Activated CD8-positive, alpha-beta memory T cell treated with anti-CD3 and anti-CD28 coated beads, Interleukin-2, amount 50 U/mL, for 1 hour (primary cell): ENCODE results near the gene SLC35G4.
"Not testable (repeated sequence)": the region's sequence is repeated elsewhere in the genome, so short reads cannot be mapped to it uniquely, and the experiment has no call there.

Experiments
- DNase-seq: peaks from one replicate; pipeline ENCODE4 v3.0.0-alpha.2; 2020; ENCODE audit errors: extremely low read depth

The SLC35G4 gene

DNA sequence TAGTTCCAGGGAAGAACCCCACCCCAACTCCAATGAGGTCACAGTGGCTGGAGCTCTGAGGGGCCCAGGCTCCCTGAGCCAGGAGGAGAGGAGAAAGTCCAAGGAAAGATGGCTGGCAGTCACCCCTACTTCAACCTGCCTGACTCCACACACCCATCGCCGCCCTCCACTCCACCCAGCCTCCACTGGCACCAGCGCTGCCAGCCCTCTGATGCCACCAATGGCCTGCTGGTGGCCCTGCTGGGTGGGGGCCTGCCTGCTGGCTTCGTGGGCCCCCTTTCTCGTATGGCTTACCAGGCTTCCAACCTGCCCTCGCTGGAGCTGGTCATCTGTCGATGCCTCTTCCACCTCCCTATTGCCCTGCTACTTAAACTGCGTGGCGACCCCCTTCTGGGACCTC is at the start of gene SLC35G4:
TSS of gene SLC35G4 (plus strand) at position 109 of the 400 bp plus-strand sequence. CDS start at position 109, 0 bp downstream.
- DNase-seq, result not testable (repeated sequence)

DNA sequence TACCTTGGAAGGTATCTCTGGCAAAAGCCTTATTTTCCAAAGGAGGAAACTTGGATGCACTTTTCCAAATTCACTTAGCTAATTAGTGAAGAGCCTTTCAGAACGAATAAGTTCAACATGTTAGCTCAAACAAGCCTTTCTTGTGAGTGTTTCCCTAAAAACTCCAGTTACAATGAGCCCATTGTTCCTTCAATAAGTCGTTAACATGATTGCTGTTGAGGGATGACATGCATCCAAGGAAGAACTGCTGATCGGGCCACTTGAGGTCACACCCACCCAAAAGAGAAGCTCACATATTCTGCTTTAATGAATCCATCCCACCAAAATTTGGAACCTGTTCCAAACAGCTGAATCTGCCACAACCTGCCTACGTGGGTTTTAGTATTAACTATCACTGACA is 48.1 kb upstream of the SLC35G4 start:
- DNase-seq, result no peak

DNA sequence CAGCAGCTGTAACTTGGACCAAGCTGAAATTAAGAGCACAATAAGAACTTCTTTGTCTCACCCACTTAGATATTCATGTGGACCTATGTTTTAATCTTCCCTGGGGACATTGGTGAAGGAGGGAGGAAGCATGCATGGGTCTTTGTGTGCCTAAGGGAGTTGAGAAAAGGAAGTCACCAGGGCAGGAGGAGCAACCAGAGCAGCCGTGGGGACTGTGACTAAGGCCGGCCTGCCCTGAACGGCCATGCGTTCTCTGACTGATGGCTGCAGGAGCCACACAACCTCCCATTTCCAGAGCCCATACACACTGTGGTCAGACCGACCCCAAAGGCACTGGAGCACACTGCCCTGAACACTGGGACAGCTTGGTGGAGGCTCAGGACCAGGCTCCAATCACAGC is 43.7 kb upstream of the SLC35G4 start:
- no peak for DNase-seq

DNA sequence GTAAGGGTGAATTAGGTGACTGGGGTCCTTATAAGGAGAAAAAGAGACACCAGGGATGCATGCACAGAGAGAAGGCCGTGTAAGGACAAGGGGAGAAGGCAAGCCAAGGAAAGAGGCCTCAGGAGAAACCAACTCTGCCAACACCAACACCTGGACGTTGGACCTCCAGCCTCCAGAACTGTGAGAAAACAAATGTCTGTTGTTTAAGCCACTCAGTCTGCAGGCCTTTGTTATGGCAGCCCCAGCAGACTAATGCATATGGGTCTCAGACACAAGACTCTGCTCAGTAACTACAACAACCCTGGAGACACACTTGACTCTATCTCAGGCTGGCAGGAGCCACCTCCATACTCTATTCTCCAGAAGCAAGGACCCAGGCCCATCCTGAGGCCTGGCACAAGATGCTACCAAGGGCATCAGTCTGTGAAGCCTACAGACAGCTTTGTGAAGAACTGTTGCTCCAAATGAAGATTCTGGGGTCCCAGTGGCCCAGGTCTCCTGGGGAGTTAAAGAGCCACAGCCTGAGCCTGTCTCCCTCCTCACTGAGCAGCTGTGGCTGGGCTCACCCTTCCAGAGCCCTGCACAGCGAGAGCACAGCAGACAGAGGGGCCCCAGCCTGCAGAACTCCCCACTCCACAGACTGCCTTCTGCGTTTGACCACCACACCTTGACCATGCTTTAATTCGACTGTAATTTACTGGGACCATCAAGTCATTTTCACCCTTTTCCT is 43.0 kb upstream of the SLC35G4 start:
- no peak for DNase-seq

DNA sequence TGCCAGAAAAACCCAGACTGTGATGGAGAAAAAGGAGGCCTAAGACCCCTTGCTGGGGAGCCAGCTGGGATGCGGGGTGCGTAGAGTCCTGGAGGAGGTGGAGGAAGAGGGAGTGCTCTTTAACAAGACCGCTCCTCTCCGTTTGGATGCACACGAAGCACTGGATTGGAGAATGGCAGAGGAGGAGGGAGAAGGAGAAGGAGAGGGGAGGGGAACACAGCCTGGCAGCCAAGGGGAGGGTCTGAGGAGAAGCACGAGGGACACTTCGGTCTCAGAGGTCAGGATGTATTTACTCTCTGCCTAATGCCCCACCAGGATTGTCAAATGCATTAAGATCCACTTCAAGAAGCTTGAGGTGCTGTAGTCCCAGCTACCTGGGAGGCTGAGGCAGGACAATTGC is 42.0 kb upstream of the SLC35G4 start:
- no peak for DNase-seq

DNA sequence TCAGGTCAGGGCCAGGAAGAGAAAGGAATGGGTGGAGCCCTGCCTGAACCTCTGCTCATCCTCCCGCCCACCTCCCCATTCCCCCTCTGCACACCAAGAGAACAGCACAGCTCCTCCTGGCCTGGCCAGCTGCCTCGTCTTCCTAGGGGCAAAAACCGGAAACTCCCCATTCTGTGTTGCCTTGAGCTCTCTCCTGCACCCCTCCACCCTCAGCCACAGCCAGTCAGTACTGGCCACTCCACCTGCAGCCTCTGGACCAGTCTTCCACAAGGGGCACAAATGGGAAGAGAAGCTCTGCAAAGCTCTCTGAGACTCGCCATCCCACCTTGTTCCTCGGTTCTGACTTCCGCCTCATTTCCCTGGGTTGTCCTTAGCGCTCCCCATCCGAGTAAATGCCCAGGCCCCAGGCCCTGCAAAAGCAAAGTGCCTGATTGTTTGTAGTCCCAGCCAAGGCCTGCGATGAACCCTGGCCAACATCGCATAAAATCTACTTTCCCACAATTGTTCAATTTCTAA is 39.3 kb upstream of the SLC35G4 start:
- no peak for DNase-seq

DNA sequence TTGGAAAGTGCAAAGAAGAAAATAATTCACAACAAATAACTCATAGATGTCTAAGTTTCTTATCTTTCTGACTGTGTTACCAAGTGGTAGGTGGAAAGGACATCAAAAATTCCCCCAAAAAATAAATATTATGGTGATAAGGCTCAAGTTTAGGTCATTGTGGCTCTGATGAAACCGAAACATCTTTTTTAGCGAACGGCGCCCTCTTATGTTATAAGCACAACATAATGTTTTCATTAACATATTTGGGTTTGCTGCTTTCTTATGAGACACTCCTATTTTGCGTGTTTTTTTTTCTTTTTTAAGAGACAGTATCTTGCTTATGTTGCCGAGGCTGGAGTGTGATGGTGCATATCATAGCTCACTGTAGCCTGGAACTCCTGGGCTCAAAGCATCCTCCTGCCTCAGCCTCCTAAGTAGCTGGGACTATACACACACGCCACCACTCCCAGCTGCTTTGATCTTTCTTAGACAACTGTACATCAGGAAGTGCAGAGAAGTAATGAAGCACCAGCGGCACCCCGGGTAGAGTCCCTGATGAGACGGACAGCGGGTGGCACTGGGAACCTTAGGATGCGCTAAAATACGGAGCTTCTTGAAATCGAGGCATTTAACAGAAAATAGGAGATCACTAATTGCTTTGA is 38.5 kb upstream of the SLC35G4 start:
- no peak for DNase-seq

DNA sequence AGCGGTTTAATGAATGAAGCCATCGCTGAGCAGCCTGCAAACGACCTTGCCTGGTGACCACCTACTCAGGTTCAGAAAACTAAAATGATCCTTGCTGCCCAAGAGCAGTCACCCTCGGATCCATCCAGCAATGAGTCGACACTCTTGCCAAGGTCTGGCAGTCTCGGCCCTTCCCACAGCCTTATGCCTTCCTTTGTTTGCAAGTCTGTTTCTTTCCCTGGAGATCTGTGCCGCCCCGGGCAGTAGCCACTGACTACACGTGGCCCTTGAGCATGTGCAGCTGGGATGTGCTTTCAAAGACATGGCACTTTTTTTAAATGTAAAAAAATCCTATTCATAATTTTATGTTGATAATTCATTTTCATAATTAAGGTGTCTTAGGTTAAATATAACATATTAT is 37.2 kb upstream of the SLC35G4 start:
- DNase-seq, result no peak

DNA sequence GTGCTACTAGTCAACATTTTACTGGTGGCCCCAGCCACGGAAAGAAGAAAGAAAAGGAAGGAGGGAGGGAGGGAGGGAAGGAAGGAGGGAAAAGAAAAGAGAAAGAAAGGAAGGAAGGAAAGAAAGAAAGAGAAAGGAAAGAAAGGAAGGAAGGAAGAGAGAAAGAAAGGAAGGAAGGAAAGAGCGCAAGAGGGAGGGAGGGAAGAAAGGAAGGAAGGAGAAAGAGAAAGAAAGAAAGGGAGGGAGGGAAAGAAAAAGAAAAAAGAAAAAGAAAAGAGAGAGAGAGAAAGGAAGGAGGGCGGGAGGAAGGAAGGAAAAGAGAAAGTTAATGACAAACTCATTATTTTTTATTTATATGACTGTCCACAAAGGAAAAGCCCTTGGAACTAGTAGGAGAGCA is 34.9 kb upstream of the SLC35G4 start:
- no peak for DNase-seq

DNA sequence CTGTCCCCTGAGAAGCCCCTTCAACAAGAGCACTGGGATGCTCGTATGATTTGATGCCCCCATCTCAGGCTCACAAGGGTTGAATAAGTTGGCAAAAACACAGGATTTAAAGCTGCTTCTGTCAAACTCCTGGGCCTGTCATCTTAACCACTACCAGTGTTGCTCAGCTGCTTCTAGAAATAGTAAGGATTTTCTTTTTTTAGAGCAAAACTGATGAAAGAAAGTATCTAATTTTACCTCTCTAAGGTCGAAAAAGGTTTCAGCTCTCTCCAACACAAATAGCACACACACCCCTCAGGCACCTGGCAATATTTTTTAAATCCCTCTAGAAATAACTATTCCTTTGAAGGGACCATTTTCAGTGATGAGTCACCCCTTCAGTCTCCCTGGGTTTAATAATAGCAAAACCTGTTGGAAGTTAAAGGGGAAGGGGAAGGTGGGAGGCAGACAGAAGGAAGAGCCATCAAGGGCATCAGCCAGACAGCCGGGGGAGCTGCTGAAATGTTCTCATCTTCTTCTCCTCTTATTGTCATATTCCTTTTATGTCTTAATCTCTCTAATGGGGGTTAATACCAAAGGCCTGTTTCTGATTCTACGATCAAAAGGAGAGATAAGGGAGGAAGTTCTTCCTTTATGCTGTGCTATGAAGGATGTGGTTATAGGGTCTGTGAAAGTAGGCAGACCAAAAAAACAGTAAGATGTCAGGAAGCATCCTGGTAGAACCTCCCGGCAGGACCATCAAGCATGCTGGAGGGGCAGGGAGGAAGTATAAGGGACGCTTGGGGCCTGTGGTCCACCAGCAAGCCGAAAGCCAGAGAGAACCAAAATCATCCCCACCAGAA is 31.9 kb upstream of the SLC35G4 start:
- DNase-seq, result no peak

DNA sequence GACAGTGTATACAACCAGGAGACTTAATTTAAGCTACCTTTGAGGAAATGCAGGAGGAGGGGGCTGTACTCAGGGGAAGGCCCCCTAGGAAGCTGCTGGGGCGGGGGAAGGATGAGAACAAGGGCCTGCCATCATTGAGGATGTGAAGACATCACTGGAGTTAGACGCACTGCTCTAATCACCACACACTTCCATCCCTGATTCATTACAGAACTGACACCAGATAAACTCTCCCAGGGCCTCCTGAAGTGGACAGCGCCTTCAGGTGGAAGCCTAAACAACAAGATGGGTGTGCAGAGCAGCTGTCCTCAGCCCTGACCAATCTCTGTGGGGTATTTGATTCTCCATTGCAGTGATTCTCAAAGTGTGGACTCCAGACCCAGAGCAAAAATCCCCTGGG is 30.6 kb upstream of the SLC35G4 start:
- DNase-seq, result no peak

DNA sequence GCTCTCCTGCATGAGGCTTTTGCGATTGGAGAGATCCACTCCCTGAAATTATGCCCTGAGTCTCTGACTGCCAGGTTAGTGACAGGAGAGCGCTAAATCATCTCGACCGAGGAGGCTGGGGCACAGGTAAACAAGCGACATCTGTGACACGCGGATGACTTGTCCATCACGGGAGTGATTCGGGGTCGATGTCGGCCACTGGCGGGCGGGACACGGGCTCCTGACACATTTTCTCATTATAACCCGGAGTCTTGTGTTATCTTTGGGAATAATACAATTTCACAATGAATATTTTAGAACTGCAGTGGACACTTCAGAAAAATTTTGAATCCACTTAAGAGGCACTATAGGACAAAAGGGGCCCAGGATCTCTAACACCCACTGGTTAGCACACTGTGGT is 29.5 kb upstream of the SLC35G4 start:
- no peak for DNase-seq

DNA sequence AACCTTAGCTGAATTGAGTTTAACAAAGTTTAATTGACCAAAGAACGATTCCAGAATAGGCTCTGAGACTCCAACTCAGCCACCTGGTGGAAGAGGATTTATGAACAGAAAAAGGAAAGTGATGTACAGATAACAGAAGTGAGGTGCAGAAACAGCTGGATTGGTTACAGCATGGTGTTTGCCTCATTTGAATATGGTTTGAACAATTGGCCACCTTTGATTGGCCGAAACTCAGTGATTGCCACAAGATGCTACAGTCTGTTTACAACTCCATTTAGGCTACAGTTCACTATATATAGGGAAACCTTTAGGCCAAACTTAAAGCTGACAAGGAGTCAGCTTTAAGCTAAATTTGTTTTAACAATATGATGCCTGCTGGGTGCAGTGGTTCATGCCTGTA is 28.1 kb upstream of the SLC35G4 start:
- DNase-seq, result no peak

DNA sequence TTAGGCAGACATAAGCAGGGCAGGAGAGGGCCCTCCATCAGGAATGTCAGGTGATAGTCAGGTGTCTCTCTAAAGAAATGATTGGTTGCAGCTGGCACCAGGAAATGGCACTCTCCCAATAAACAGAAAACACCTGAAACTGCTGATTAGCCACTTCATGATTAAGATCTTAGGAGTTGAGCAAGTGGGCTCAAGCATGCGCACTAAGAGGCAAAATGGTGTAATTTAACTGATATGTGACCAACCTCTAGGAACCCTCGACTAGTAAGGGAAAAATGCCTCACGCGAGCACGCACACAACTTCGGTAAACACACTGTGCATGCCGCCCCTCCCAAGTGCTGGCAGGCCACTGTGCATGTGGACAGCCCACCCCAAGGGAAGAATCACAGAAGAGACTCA is 23.8 kb upstream of the SLC35G4 start:
- DNase-seq, result no peak

DNA sequence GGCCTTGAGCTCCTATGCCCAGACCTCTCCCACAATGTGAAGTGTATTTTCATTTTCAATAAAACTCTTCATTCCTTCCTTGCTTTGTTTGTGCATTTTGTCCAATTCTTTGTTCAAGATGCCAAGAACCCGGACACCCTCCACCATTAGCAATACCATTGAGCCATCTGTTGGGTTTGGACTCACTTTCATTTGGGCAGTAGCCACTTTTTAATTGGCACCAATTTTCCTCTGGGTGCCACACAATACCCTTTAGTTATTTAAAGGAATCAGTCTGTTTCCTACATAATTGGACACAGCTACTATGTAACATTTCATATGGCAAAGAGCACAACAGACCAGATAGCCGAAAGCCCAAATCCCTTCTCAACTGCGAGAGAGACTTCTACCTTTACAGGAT is 22.5 kb upstream of the SLC35G4 start:
- DNase-seq, result no peak

DNA sequence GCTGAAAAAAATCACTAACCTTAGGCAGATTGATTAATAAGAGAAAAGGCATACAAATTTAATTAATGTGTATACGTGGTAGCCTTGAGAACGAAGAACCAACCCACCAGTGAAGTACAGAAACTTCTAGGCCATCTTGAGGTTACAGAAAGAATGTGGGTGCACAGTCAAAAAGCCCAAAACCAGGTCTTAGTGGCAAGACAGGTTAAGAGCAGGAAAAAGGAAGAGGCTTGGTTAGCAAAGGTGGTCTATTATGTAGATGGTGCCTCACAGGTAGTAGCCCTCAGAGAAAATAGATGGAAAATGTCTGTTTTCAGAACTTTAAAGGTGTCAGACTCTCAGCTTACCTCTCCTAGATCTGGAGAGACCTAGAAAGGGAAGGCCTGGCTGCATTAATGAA is 22.0 kb upstream of the SLC35G4 start:
- DNase-seq, result no peak

DNA sequence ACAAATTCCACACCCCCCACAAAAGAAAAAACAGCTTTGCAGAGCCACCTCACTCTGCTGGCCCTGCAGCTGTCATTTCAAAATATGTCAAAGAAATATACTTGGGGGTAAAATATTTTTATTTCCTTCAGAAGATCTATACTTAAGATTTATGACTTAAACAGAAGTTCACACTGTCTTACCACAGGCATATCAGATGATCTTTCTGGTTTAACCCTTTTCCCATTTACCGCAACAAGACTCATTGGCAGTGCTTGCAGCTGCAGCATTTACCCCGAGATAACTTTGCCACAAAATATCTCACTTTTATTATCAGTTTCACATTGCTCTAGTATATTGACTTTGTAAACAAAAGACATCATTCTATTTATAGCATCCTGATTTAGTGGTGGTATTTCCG is 21.6 kb upstream of the SLC35G4 start:
- DNase-seq, result no peak

DNA sequence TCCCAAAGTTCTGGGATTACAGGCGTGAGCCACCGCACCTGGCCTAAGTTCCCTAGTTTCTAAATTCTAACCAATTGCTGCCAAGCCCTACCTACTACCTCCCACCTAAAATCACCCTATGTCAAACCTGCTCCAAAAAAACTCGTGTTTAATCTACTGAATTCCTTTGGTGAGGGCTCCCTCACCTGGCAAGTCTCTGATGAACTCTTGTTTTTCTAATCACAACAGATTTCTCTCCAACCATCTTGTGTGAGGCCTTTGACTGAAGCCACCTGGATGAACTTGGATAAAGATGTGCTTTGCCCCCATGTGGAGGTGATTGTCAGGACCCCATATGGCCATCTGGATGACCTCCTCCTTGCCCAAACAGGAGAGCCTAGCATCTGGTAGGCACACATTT is 17.4 kb upstream of the SLC35G4 start:
- no peak for DNase-seq

DNA sequence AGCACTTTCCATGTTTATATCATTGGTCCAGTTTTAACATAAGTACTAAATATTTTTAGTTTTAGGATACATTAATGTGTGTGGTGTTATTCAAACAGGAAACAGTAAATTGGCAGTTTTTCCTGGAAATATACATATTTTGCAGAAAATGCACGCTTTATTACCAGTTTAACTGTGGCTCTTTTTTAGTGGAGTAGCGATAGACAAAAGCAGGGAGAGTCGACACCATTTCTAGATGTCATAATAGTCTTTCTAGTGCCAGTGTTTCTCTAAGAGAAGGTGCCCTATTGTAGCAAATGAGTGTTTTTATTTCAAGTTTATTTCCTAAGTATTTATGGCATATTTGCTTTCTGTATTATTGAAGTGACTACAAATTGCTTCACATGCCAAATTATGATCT is 9.1 kb upstream of the SLC35G4 start:
- DNase-seq, result no peak

DNA sequence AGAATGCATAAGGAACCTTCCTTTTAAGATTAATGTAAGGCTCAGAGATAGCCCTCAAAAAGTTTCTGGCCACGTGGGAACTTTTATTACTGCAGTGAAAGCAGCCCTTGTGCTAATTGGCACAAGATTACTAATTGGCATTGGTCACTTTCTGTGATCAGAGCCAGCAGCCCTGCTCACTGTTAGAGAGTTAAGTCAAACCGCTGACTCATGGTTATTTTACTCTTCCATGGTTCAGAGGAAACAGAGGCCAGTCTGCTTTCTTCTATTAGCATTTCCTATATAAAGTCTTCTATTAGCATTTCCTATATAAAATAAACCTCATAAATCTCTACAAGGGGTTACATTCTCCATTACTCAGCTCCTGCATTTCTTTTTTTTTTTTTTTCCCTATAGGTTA is 1.5 kb upstream of the SLC35G4 start:
- DNase-seq, result no peak

DNA sequence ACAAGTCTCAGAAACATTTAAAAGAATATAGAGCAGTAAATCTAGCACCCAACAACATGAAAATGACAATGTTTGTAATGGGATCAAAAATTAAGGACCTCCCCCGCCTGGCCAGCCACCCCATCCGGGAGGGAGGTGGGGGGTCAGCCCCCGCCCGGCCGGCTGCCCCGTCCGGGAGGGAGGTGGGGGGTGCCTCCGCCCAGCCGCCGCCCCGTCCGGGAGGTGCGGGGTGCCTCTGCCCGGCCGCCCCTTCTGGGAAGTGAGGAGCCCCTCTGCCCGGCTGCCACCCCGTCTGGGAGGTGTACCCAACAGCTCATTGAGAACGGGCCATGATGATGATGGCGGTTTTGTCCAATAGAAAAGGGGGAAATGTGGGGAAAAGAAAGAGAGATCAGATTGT is 778 bp upstream of the SLC35G4 start:
- DNase-seq, result not testable (repeated sequence)

DNA sequence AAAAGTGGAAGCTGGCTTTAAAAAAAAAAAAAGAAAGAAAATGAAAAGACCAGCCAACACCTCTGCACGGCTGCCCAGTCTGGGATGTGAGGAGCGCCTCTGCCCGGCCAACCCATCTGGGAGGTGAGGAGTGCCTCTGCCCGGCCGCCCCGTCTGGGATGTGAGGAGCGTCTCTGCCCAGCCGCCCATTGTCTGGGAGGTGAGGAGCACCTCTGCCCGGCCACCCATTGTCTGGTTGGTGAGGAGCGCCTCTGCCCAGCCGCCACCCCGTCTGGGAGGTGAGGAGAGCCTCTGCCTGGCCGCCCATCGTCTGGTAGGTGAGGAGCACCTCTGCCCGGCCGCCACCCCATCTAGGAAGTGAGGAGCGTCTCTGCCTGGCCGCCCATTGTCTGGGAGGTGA is 3.7 kb downstream of the SLC35G4 start:
- not testable (repeated sequence) for DNase-seq

DNA sequence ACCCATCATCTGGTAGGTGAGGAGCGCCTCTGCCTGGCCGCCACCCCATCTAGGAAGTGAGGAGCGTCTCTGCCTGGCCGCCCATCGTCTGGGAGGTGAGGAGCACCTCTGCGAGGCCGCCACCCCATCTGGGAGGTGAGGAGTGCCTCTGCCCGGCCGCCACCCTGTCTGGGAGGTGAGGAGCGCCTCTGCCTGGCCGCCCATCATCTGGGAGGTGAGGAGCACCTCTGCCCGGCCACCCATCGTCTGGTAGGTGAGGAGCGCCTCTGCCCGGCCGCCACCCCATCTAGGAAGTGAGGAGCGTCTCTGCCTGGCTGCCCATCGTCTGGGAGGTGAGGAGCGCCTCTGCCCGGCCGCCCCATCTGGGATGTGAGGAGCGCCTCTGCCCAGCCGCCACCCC is 4.2 kb downstream of the SLC35G4 start:
- DNase-seq, result not testable (repeated sequence)
